Measurements from ENCODE around the gene LYPD6B. TPM values are rescaled to one million over a fixed set of nuclear protein-coding genes. Genes with fewer than 3 reads are reported as not detected.

The LYPD6B gene
- total RNA-seq, 1 experiment from 2014 or later: 2.0 TPM

- TF ChIP-seq EZH2 (IDR thresholded peaks at IDR 0.05; ENCODE audit: low read length, unreplicated experiment): no peak
- TF ChIP-seq EZH2phosphoT487 (IDR thresholded peaks at IDR 0.05; ENCODE audit: borderline replicate concordance, low read length): no peak
- no peak for TF ChIP-seq CTCF (conservative IDR thresholded peaks at IDR 0.05; ENCODE audit: low read depth, low read length)
- Histone ChIP-seq H3K9me3 (ENCODE audit: low read length) (no peaks in the 10 kb centered on the region), H3K27ac (ENCODE audit: low read length) (no peak overlapping the region), H3K36me3 (ENCODE audit: low read depth, low read length) (no peaks in the 10 kb centered on the region), H3K9ac (ENCODE audit: low read length) (no peak overlapping the region), H3K27me3 (ENCODE audit: low read length) (peaks cover 32% of the 10 kb centered on the region; the same call in 1 of the 2 replicates), H3K9me2 (replicated peaks; ENCODE audit: low read length) (no peaks in the 10 kb centered on the region), H2AFZ (ENCODE audit: low read length) (no peak overlapping the region), H3K4me1 (ENCODE audit: insufficient read depth, low read length) (no peaks in the 10 kb centered on the region), H3K79me2 (ENCODE audit: low read length) (no peaks in the 10 kb centered on the region), H4K20me1 (ENCODE audit: low read length) (no peaks in the 10 kb centered on the region), H3K4me3 (ENCODE audit: low read length) (no peak overlapping the region), H3K4me2 (ENCODE audit: low read length) (no peak overlapping the region), H3F3A (ENCODE audit: low read length, unreplicated experiment) (no peaks in the 10 kb centered on the region)
- ChIA-PET POLR2A (ENCODE audit: unreplicated experiment) (no interaction called here), CTCF (no interaction called here)
- intact Hi-C loops (cut with micrococcal nuclease): no loop called here
- ATAC-seq (no peak), DNase-seq (no peak)
- no TSS peak for BruUV-seq (replicated peaks)
Measured at GRCh38 chr2:149077861-149078260, 39.4 kb downstream of the LYPD6B start.

GRCh38 chr2:149080099-149080498, 41.6 kb downstream of the LYPD6B start:
- ATAC-seq (no peak), DNase-seq (no peak)
- no peaks in the 10 kb centered on the region for H3K4me1 ChIP-seq (ENCODE audit: insufficient read depth, low read length)
- no peaks in the 10 kb centered on the region for H3K9me3 ChIP-seq (ENCODE audit: low read length)
- H3K9me2 ChIP-seq (replicated peaks; ENCODE audit: low read length): no peaks in the 10 kb centered on the region
- H3K27me3 ChIP-seq (ENCODE audit: low read length): peaks cover 35% of the 10 kb centered on the region; the same call in 1 of the 2 replicates
- no peak overlapping the region for H3K4me3 ChIP-seq (ENCODE audit: low read length)
- H2AFZ ChIP-seq (ENCODE audit: low read length): no peak overlapping the region
- no TSS peak for BruUV-seq (replicated peaks)
- H3K36me3 ChIP-seq (ENCODE audit: low read depth, low read length): no peaks in the 10 kb centered on the region
- no peaks in the 10 kb centered on the region for H4K20me1 ChIP-seq (ENCODE audit: low read length)
- POLR2A ChIA-PET (ENCODE audit: unreplicated experiment): no interaction called here
- intact Hi-C loops (cut with micrococcal nuclease): no loop called here
- H3K79me2 ChIP-seq (ENCODE audit: low read length): no peaks in the 10 kb centered on the region
- no peak for TF ChIP-seq EZH2 (IDR thresholded peaks at IDR 0.05; ENCODE audit: low read length, unreplicated experiment)
- TF ChIP-seq EZH2phosphoT487 (IDR thresholded peaks at IDR 0.05; ENCODE audit: borderline replicate concordance, low read length): no peak
- TF ChIP-seq CTCF (conservative IDR thresholded peaks at IDR 0.05; ENCODE audit: low read depth, low read length): no peak
- no peak overlapping the region for H3K9ac ChIP-seq (ENCODE audit: low read length)
- H3K27ac ChIP-seq (ENCODE audit: low read length): no peak overlapping the region
- H3K4me2 ChIP-seq (ENCODE audit: low read length): no peak overlapping the region
- no peaks in the 10 kb centered on the region for H3F3A ChIP-seq (ENCODE audit: low read length, unreplicated experiment)
- CTCF ChIA-PET: no interaction called here

- Histone ChIP-seq H3K9me3 (ENCODE audit: low read length) (no peaks in the 10 kb centered on the region), H3K9me2 (replicated peaks; ENCODE audit: low read length) (no peaks in the 10 kb centered on the region), H3K9ac (ENCODE audit: low read length) (no peak overlapping the region), H3K4me1 (ENCODE audit: insufficient read depth, low read length) (no peaks in the 10 kb centered on the region), H2AFZ (ENCODE audit: low read length) (no peak overlapping the region), H3F3A (ENCODE audit: low read length, unreplicated experiment) (no peaks in the 10 kb centered on the region), H3K27me3 (ENCODE audit: low read length) (peaks cover 31% of the 10 kb centered on the region; the same call in 1 of the 2 replicates), H3K27ac (ENCODE audit: low read length) (no peak overlapping the region), H3K4me2 (ENCODE audit: low read length) (no peak overlapping the region), H4K20me1 (ENCODE audit: low read length) (no peaks in the 10 kb centered on the region), H3K36me3 (ENCODE audit: low read depth, low read length) (no peaks in the 10 kb centered on the region), H3K4me3 (ENCODE audit: low read length) (no peak overlapping the region), H3K79me2 (ENCODE audit: low read length) (no peaks in the 10 kb centered on the region)
- CTCF ChIA-PET: no interaction called here
- TF ChIP-seq EZH2 (IDR thresholded peaks at IDR 0.05; ENCODE audit: low read length, unreplicated experiment) (no peak), CTCF (conservative IDR thresholded peaks at IDR 0.05; ENCODE audit: low read depth, low read length) (no peak), EZH2phosphoT487 (IDR thresholded peaks at IDR 0.05; ENCODE audit: borderline replicate concordance, low read length) (no peak)
- POLR2A ChIA-PET (ENCODE audit: unreplicated experiment): no interaction called here
- no peak for ATAC-seq
- no peak for DNase-seq
- BruUV-seq (replicated peaks): no TSS peak
- intact Hi-C loops (cut with micrococcal nuclease): no loop called here
Measured at GRCh38 chr2:149080971-149081370, 42.5 kb downstream of the LYPD6B start.

Data from PC-3 (cell line).